ENCODE measurements around the gene SHD. TPM values are rescaled to one million over a fixed set of nuclear protein-coding genes. Genes with fewer than 3 reads are reported as not detected.

Gene SHD
- total RNA-seq, 2 donors from 2014 or later = 2.8 to 6.6 TPM

GRCh38 chr19:4298810-4299550 is 19.9 kb downstream of the SHD start:
- no peak for TF ChIP-seq CTCF (conservative IDR thresholded peaks at IDR 0.05)
- Histone ChIP-seq H3K27me3 (ENCODE audit: control insufficient read depth, insufficient read depth, low read length, poor library complexity, severe bottlenecking) (no peaks in the 10 kb centered on the region), H3K9ac (ENCODE audit: extremely low read depth, low read length, poor library complexity, severe bottlenecking) (no peak overlapping the region), H3K27ac (ENCODE audit: low read depth, low read length) (no peak overlapping the region), H3K9me3 (ENCODE audit: control insufficient read depth, low read length) (no peaks in the 10 kb centered on the region), H3K4me3 (ENCODE audit: low read length) (no peak overlapping the region), H3K36me3 (ENCODE audit: control insufficient read depth, insufficient read depth, low read length) (no peaks in the 10 kb centered on the region), H3K4me1 (ENCODE audit: control insufficient read depth, insufficient read depth, low read length) (no peaks in the 10 kb centered on the region)
- H3K9me3 Mint-ChIP-seq = no peaks in the 10 kb centered on the region
- no peak for DNase-seq
- peaks cover 6% of the 10 kb centered on the region for H3K4me1 Mint-ChIP-seq
- no peak overlapping the region for H3K4me3 Mint-ChIP-seq
- H3K27ac Mint-ChIP-seq = no peak overlapping the region
- peaks cover 3% of the 10 kb centered on the region for H3K27me3 Mint-ChIP-seq (ENCODE audit: insufficient read depth)
- WGBS, 2 experiments (ENCODE audit: insufficient coverage in 1 of 2, insufficient read length in 1 of 2) = 89 to 91% methylated on average over 6 to 8 of the region's 8 CpGs
- no peaks in the 10 kb centered on the region for H3K36me3 Mint-ChIP-seq (ENCODE audit: low read depth)

GRCh38 chr19:4300589-4300988 is 21.5 kb downstream of the SHD start:
- Mint-ChIP-seq H3K4me3 (no peak overlapping the region), H3K27me3 (ENCODE audit: insufficient read depth) (no peaks in the 10 kb centered on the region), H3K9me3 (no peaks in the 10 kb centered on the region), H3K36me3 (ENCODE audit: low read depth) (no peaks in the 10 kb centered on the region), H3K4me1 (peaks cover 6% of the 10 kb centered on the region), H3K27ac (no peak overlapping the region)
- Histone ChIP-seq H3K27ac (ENCODE audit: low read depth, low read length) (no peak overlapping the region), H3K9ac (ENCODE audit: extremely low read depth, low read length, poor library complexity, severe bottlenecking) (no peak overlapping the region), H3K9me3 (ENCODE audit: control insufficient read depth, low read length) (no peaks in the 10 kb centered on the region), H3K27me3 (ENCODE audit: control insufficient read depth, insufficient read depth, low read length, poor library complexity, severe bottlenecking) (no peaks in the 10 kb centered on the region), H3K36me3 (ENCODE audit: control insufficient read depth, insufficient read depth, low read length) (no peaks in the 10 kb centered on the region), H3K4me3 (ENCODE audit: low read length) (no peak overlapping the region), H3K4me1 (ENCODE audit: control insufficient read depth, insufficient read depth, low read length) (no peaks in the 10 kb centered on the region)
- DNase-seq = no peak
- TF ChIP-seq CTCF (conservative IDR thresholded peaks at IDR 0.05) = no peak
- WGBS, 2 experiments (ENCODE audit: insufficient coverage in 1 of 2, insufficient read length in 1 of 2) = 96% methylated on average over 3 of the region's 3 CpGs; no CpG with 5 or more reads in 1 of the 2 experiments

GRCh38 chr19:4301590-4302242 is 22.6 kb downstream of the SHD start:
- Histone ChIP-seq H3K9ac (ENCODE audit: extremely low read depth, low read length, poor library complexity, severe bottlenecking) (no peak overlapping the region), H3K27me3 (ENCODE audit: control insufficient read depth, insufficient read depth, low read length, poor library complexity, severe bottlenecking) (no peaks in the 10 kb centered on the region), H3K4me3 (ENCODE audit: low read length) (no peak overlapping the region), H3K9me3 (ENCODE audit: control insufficient read depth, low read length) (no peaks in the 10 kb centered on the region), H3K4me1 (ENCODE audit: control insufficient read depth, insufficient read depth, low read length) (no peaks in the 10 kb centered on the region), H3K36me3 (ENCODE audit: control insufficient read depth, insufficient read depth, low read length) (no peaks in the 10 kb centered on the region), H3K27ac (ENCODE audit: low read depth, low read length) (peak overlapping the region; percentile 63)
- no peaks in the 10 kb centered on the region for H3K27me3 Mint-ChIP-seq (ENCODE audit: insufficient read depth)
- peaks cover 6% of the 10 kb centered on the region for H3K4me1 Mint-ChIP-seq
- H3K4me3 Mint-ChIP-seq = no peak overlapping the region
- 59 to 77% methylated on average over 7 to 11 of the region's 13 CpGs for WGBS, 2 experiments (ENCODE audit: insufficient coverage in 1 of 2, insufficient read length in 1 of 2)
- H3K9me3 Mint-ChIP-seq = no peaks in the 10 kb centered on the region
- H3K27ac Mint-ChIP-seq = peak overlapping the region; percentile 12
- no peak for DNase-seq
- TF ChIP-seq CTCF (conservative IDR thresholded peaks at IDR 0.05) = no peak
- H3K36me3 Mint-ChIP-seq (ENCODE audit: low read depth) = peaks cover 2% of the 10 kb centered on the region

Data from endodermal cell (in vitro differentiated cells).